Type B pancreatic cell (in vitro differentiated cells): Measurements from ENCODE around the gene TTC9B. TPM values are rescaled to one million over a fixed set of nuclear protein-coding genes. Genes with fewer than 3 reads are reported as not detected.

Experiments
- DNase-seq: peaks from one replicate; pipeline ENCODE4 v3.0.0; 2021; ENCODE audit warnings: mixed read lengths; ENCODE audit not compliant: unreplicated experiment; ENCODE audit errors: extremely low spot score
- H3K27ac Mint-ChIP-seq: 2 replicates; pipeline ENCODE4 v1.8.0; 2021; ENCODE audit warnings: mild to moderate bottlenecking, mixed read lengths
- H3K27me3 Mint-ChIP-seq: 2 replicates; pipeline ENCODE4 v1.8.0; 2021; ENCODE audit warnings: mixed read lengths
- H3K36me3 Mint-ChIP-seq: 2 replicates; pipeline ENCODE4 v1.8.0; 2021; ENCODE audit warnings: mixed read lengths
- H3K4me1 Mint-ChIP-seq: one replicate; pipeline ENCODE4 v1.8.0; 2021; ENCODE audit warnings: mixed read lengths; ENCODE audit not compliant: unreplicated experiment
- H3K4me3 Mint-ChIP-seq: 2 replicates; pipeline ENCODE4 v1.8.0; 2021; ENCODE audit warnings: mild to moderate bottlenecking, mixed read lengths
- H3K9me3 Mint-ChIP-seq: 2 replicates; pipeline ENCODE4 v1.8.0; 2021; ENCODE audit warnings: mixed read lengths
- CTCF ChIP-seq: fragments of 200-600 bp; sonication (generic); conservative IDR thresholded peaks from 2 replicates; pipeline ENCODE4 v1.5.0; 2021; ENCODE audit warnings: antibody characterized with exemption, mild to moderate bottlenecking
- total RNA-seq: library from RNA; stranded (reverse); gene quantifications from 2 replicates; pipeline ENCODE4 v1.2.1, GENCODE V29; 2021; ENCODE audit warnings: low replicate concordance

Gene TTC9B
- total RNA-seq, 1 donor from 2014 or later: 0.39 TPM

DNA sequence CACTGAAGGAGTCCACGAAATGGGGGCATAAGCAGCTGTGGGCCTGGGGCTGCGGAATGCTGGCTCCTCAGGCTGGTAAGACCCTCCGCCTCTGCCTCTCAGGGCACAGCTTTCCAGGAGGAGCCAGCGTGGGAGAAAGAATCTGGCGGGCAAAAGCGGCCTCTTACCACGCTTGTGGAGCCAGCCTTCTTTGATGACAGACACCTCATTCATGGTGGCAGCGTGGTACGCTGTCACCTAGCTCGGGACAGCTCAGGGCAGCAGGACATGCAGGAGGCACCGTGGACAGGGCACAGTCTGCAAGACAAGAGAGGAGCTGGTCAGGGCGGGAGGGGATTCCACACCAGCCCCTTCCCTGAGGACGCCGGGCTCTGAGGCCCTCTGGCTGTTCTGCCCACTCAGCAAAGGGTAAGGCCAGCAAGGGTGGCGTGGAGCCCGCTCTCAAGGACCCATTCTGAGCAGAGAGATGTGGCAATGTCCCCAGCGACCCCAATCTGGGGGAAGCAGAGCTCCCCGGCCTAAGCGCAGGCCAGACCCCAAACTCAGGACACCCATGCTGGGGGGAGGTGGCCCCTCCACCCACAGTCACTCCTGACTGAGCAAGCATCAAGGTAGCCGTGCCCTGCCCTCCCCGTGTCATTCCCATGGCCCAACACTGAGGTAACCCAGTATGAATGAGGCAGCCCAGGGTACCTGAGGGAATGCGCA is 47.0 kb upstream of the TTC9B start:
- no peak overlapping the region for H3K27ac Mint-ChIP-seq
- peaks cover 9% of the 10 kb centered on the region for H3K36me3 Mint-ChIP-seq
- peaks cover 7% of the 10 kb centered on the region for H3K4me1 Mint-ChIP-seq

GRCh38 chr19:40264314-40265054 is 46.3 kb upstream of the TTC9B start:
- Mint-ChIP-seq H3K27ac (no peak overlapping the region), H3K27me3 (no peaks in the 10 kb centered on the region), H3K9me3 (no peaks in the 10 kb centered on the region), H3K36me3 (peaks cover 11% of the 10 kb centered on the region), H3K4me3 (no peak overlapping the region), H3K4me1 (peaks cover 11% of the 10 kb centered on the region)
- TF ChIP-seq CTCF: no peak
- DNase-seq: no peak

More for the DNA sequence above, 47.0 kb upstream of the TTC9B start:
- TF ChIP-seq CTCF: no peak
- no peak for DNase-seq
- no peaks in the 10 kb centered on the region for H3K9me3 Mint-ChIP-seq
- no peak overlapping the region for H3K4me3 Mint-ChIP-seq
- no peaks in the 10 kb centered on the region for H3K27me3 Mint-ChIP-seq

DNA sequence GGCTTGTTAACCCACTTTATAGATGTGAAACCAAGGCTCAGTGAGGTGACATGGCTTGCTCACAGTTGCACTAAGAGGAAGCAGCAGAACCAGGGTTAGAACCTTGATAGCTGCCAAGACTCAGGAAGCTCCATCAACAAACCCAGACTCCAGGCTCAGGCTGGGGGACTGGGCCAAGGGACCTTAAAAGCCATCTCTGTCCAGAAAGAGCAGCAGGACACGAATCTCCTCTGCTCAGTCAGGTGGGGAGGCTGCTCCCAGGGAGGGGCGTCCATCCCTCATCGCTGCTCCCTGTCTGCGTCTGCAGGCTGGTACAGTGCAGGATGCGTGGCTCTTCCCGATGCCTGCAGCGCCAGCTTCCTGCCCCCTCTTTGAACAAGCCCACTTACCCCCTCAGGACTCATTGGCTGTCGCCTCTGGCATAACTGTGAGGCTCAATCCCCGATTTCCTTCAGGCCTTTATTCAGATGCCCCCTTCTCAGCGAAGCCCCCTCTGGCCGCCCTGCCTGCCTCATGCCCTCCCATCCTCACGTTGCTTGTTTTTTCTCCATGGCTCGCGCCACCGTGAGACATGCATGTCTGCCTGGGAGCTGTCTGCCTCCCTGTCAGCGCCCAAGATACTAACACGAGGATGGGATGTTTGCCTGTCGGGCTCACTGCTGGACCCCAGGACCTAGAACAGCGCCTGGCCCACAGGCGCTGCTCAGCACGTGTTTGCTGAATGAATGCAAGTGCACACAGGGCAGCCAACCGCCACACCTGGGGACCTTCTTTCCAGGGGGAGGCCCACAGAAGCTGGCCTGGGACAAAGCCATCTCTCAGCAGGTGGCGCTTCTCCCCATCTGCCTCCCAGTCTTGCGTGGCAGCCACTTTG is 45.5 kb upstream of the TTC9B start:
- Mint-ChIP-seq H3K4me3 (no peak overlapping the region), H3K9me3 (no peaks in the 10 kb centered on the region), H3K36me3 (peaks cover 10% of the 10 kb centered on the region), H3K27ac (no peak overlapping the region), H3K27me3 (no peaks in the 10 kb centered on the region), H3K4me1 (peaks cover 12% of the 10 kb centered on the region)
- DNase-seq: no peak
- TF ChIP-seq CTCF: no peak

GRCh38 chr19:40262422-40262821 is 44.2 kb upstream of the TTC9B start:
- no peaks in the 10 kb centered on the region for H3K27me3 Mint-ChIP-seq
- H3K4me3 Mint-ChIP-seq: no peak overlapping the region
- H3K4me1 Mint-ChIP-seq: peaks cover 12% of the 10 kb centered on the region
- peaks cover 10% of the 10 kb centered on the region for H3K36me3 Mint-ChIP-seq
- no peak for TF ChIP-seq CTCF
- no peaks in the 10 kb centered on the region for H3K9me3 Mint-ChIP-seq
- no peak for DNase-seq
- H3K27ac Mint-ChIP-seq: no peak overlapping the region

DNA sequence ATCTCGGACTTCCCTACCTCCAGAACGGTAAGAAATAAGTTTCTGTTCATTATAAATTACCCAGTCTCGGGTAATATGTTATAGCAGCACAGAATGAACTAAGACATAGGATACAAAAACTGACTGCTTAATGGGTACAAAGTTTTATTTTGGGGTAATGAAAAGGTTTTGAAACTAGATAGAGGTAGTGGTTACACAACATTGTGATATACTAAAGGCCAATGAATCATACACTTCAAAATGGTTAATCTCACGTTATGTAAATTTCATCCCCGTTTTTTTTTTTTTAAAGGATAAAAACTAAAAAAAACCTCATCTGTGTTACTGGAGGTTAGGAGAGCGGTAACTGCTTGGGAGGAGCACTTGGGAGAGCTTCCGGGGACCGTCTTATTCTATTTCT is 43.4 kb upstream of the TTC9B start:
- H3K36me3 Mint-ChIP-seq: peaks cover 10% of the 10 kb centered on the region

More for the DNA sequence above, 43.4 kb upstream of the TTC9B start:
- no peak for DNase-seq
- Mint-ChIP-seq H3K27me3 (no peaks in the 10 kb centered on the region), H3K4me1 (peaks cover 5% of the 10 kb centered on the region), H3K9me3 (no peaks in the 10 kb centered on the region), H3K4me3 (no peak overlapping the region), H3K27ac (no peak overlapping the region)
- no peak for TF ChIP-seq CTCF
